ENCODE results near the gene CLEC7A.
A peak's percentile ranks its signal among the peaks of the same experiment; 100 is the strongest.

Gene CLEC7A

GRCh38 chr12:10136637-10137205, 6.7 kb upstream of the CLEC7A start:
- no peak for DNase-seq

- DNase-seq: no peak
Measured at GRCh38 chr12:10135126-10135525, 5.1 kb upstream of the CLEC7A start.

- no peak for DNase-seq
Measured at GRCh38 chr12:10132850-10133370, 2.9 kb upstream of the CLEC7A start.

GRCh38 chr12:10131111-10131690, 1.2 kb upstream of the CLEC7A start:
- DNase-seq: no peak

- DNase-seq: peak; percentile 27
Measured at GRCh38 chr12:10128687-10129086, 1.3 kb downstream of the CLEC7A start.

GRCh38 chr12:10126413-10126812, 3.6 kb downstream of the CLEC7A start:
- no peak for DNase-seq

GRCh38 chr12:10122689-10123088, 7.3 kb downstream of the CLEC7A start:
- no peak for DNase-seq

- DNase-seq: peak; percentile 8
Measured at GRCh38 chr12:10121278-10121677, 8.7 kb downstream of the CLEC7A start.

- DNase-seq: no peak
Measured at GRCh38 chr12:10119066-10119465, 10.9 kb downstream of the CLEC7A start.

- DNase-seq: no peak
Measured at GRCh38 chr12:10115890-10116289, 14.1 kb downstream of the CLEC7A start.

GRCh38 chr12:10115311-10115710, 14.7 kb downstream of the CLEC7A start:
- DNase-seq: no peak

GRCh38 chr12:10113920-10114319, 16.1 kb downstream of the CLEC7A start:
- no peak for DNase-seq

- DNase-seq: no peak
Measured at GRCh38 chr12:10113075-10113474, 16.9 kb downstream of the CLEC7A start.

- no peak for DNase-seq
Measured at GRCh38 chr12:10111451-10111850, 18.5 kb downstream of the CLEC7A start.

GRCh38 chr12:10110256-10110844, 19.6 kb downstream of the CLEC7A start:
- DNase-seq: no peak

- no peak for DNase-seq
Measured at GRCh38 chr12:10102322-10102721, 27.7 kb downstream of the CLEC7A start.

GRCh38 chr12:10101648-10102220, 28.3 kb downstream of the CLEC7A start:
- no peak for DNase-seq

GRCh38 chr12:10101042-10101579, 28.9 kb downstream of the CLEC7A start:
- DNase-seq: no peak

GRCh38 chr12:10098791-10099190, 31.2 kb downstream of the CLEC7A start, which contains the start of gene CLEC1A:
CLEC1A (minus strand) TSS chr12:10098985; CDS start chr12:10098922, 63 bp downstream.
- no peak for DNase-seq

- DNase-seq: no peak
Measured at GRCh38 chr12:10097521-10097920, 32.5 kb downstream of the CLEC7A start.

- DNase-seq: no peak
Measured at GRCh38 chr12:10095971-10096370, 34.0 kb downstream of the CLEC7A start.

GRCh38 chr12:10094646-10095395, 35.2 kb downstream of the CLEC7A start:
- peak; percentile 5 for DNase-seq
